ENCODE results near the gene B3GALT5. TPM values are rescaled to one million over a fixed set of nuclear protein-coding genes. Genes with fewer than 3 reads are reported as not detected.
A peak's percentile ranks its signal among the peaks of the same experiment; 100 is the strongest.

B3GALT5 gene
- total RNA-seq, 2 donors from 2014 or later = 2.5 to 6.1 TPM

DNA sequence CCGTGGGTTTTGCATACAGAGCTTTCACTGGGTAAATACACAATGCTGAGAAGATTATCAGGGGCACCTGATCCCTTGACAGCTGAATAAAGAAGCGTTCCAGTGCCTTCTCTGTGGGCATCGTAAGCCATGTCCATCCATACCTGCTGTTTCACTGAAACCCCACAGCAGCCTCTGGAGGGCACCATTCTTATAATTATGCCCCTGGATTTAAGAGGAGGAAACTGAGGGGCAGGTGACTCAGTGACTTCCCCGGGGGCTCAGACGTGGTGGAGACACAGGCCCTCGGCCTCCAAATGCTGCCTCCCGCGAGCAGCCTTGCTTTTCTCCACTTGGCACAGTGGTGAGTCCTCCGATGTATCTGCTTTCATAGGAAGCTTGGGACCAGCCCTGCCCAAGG, 56.7 kb downstream of the B3GALT5 start:
- H3K4me1 ChIP-seq (ENCODE audit: control insufficient read depth, insufficient read depth, low read length) = no peaks in the 10 kb centered on the region
- Mint-ChIP-seq H3K27me3 (ENCODE audit: insufficient read depth) (no peaks in the 10 kb centered on the region), H3K27ac (no peak overlapping the region), H3K36me3 (ENCODE audit: low read depth) (peaks cover 2% of the 10 kb centered on the region), H3K9me3 (no peaks in the 10 kb centered on the region), H3K4me1 (no peaks in the 10 kb centered on the region), H3K4me3 (no peak overlapping the region)
- 93 to 98% methylated on average over 8 to 9 of the region's 9 CpGs for WGBS, 2 experiments (ENCODE audit: insufficient coverage in 1 of 2, insufficient read length in 1 of 2)
- DNase-seq = peak; percentile 26
- H3K27me3 ChIP-seq (ENCODE audit: control insufficient read depth, insufficient read depth, low read length, poor library complexity, severe bottlenecking) = no peaks in the 10 kb centered on the region
- no peak overlapping the region for H3K4me3 ChIP-seq (ENCODE audit: low read length)
- no peaks in the 10 kb centered on the region for H3K9me3 ChIP-seq (ENCODE audit: control insufficient read depth, low read length)
- TF ChIP-seq, protein P1, sequence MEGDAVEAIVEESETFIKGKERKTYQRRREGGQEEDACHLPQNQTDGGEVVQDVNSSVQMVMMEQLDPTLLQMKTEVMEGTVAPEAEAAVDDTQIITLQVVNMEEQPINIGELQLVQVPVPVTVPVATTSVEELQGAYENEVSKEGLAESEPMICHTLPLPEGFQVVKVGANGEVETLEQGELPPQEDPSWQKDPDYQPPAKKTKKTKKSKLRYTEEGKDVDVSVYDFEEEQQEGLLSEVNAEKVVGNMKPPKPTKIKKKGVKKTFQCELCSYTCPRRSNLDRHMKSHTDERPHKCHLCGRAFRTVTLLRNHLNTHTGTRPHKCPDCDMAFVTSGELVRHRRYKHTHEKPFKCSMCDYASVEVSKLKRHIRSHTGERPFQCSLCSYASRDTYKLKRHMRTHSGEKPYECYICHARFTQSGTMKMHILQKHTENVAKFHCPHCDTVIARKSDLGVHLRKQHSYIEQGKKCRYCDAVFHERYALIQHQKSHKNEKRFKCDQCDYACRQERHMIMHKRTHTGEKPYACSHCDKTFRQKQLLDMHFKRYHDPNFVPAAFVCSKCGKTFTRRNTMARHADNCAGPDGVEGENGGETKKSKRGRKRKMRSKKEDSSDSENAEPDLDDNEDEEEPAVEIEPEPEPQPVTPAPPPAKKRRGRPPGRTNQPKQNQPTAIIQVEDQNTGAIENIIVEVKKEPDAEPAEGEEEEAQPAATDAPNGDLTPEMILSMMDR (conservative IDR thresholded peaks at IDR 0.05) = peak; percentile 24
- no peak overlapping the region for H3K9ac ChIP-seq (ENCODE audit: extremely low read depth, low read length, poor library complexity, severe bottlenecking)
- no peak overlapping the region for H3K27ac ChIP-seq (ENCODE audit: low read depth, low read length)
- H3K36me3 ChIP-seq (ENCODE audit: control insufficient read depth, insufficient read depth, low read length) = no peaks in the 10 kb centered on the region

GRCh38 chr21:39669976-39670661, 57.4 kb downstream of the B3GALT5 start:
- Mint-ChIP-seq H3K4me3 (no peak overlapping the region), H3K27me3 (ENCODE audit: insufficient read depth) (no peaks in the 10 kb centered on the region), H3K36me3 (ENCODE audit: low read depth) (peaks cover 2% of the 10 kb centered on the region), H3K27ac (no peak overlapping the region), H3K4me1 (no peaks in the 10 kb centered on the region), H3K9me3 (no peaks in the 10 kb centered on the region)
- no peaks in the 10 kb centered on the region for H3K9me3 ChIP-seq (ENCODE audit: control insufficient read depth, low read length)
- WGBS, 2 experiments (ENCODE audit: insufficient coverage in 1 of 2, insufficient read length in 1 of 2) = 84 to 88% methylated on average over 6 to 8 of the region's 8 CpGs
- H3K27ac ChIP-seq (ENCODE audit: low read depth, low read length) = no peak overlapping the region
- peak; percentile 24 for DNase-seq
- no peak overlapping the region for H3K9ac ChIP-seq (ENCODE audit: extremely low read depth, low read length, poor library complexity, severe bottlenecking)
- H3K27me3 ChIP-seq (ENCODE audit: control insufficient read depth, insufficient read depth, low read length, poor library complexity, severe bottlenecking) = no peaks in the 10 kb centered on the region
- no peaks in the 10 kb centered on the region for H3K36me3 ChIP-seq (ENCODE audit: control insufficient read depth, insufficient read depth, low read length)
- H3K4me3 ChIP-seq (ENCODE audit: low read length) = no peak overlapping the region
- no peaks in the 10 kb centered on the region for H3K4me1 ChIP-seq (ENCODE audit: control insufficient read depth, insufficient read depth, low read length)
- TF ChIP-seq, protein P1 (conservative IDR thresholded peaks at IDR 0.05) = no peak

GRCh38 chr21:39670701-39671100, 58.0 kb downstream of the B3GALT5 start:
- no peaks in the 10 kb centered on the region for H3K4me1 ChIP-seq (ENCODE audit: control insufficient read depth, insufficient read depth, low read length)
- no peaks in the 10 kb centered on the region for H3K36me3 ChIP-seq (ENCODE audit: control insufficient read depth, insufficient read depth, low read length)
- H3K9me3 ChIP-seq (ENCODE audit: control insufficient read depth, low read length) = no peaks in the 10 kb centered on the region
- no peaks in the 10 kb centered on the region for H3K9me3 Mint-ChIP-seq
- no peak overlapping the region for H3K27ac ChIP-seq (ENCODE audit: low read depth, low read length)
- no peaks in the 10 kb centered on the region for H3K27me3 ChIP-seq (ENCODE audit: control insufficient read depth, insufficient read depth, low read length, poor library complexity, severe bottlenecking)
- no peak overlapping the region for H3K4me3 Mint-ChIP-seq
- WGBS, 2 experiments (ENCODE audit: insufficient coverage in 1 of 2, insufficient read length in 1 of 2) = 88 to 100% methylated on average over 1 of the region's 2 CpGs
- peak; percentile 7 for DNase-seq
- TF ChIP-seq, protein P1 (conservative IDR thresholded peaks at IDR 0.05) = no peak
- H3K4me1 Mint-ChIP-seq = no peaks in the 10 kb centered on the region
- no peaks in the 10 kb centered on the region for H3K36me3 Mint-ChIP-seq (ENCODE audit: low read depth)
- no peak overlapping the region for H3K4me3 ChIP-seq (ENCODE audit: low read length)
- H3K27me3 Mint-ChIP-seq (ENCODE audit: insufficient read depth) = no peaks in the 10 kb centered on the region
- H3K9ac ChIP-seq (ENCODE audit: extremely low read depth, low read length, poor library complexity, severe bottlenecking) = no peak overlapping the region
- H3K27ac Mint-ChIP-seq = no peak overlapping the region

Data from endodermal cell (in vitro differentiated cells).